H1 (cell line): ENCODE data around the gene S100PBP. TPM values are rescaled to one million over a fixed set of nuclear protein-coding genes. Genes with fewer than 3 reads are reported as not detected.

Experiments used
- CTCF ChIA-PET: fragments of 300-600 bp; sonication (Branson Sonifier 250); formaldehyde crosslinking; loops from one replicate; lab custom pipeline; 2021; ENCODE audit not compliant: partially characterized antibody; lab: Charles Lee
- POLR2A ChIA-PET: fragments of 300-600 bp; sonication (Branson Sonifier 250); formaldehyde crosslinking; loops from one replicate; lab custom pipeline; 2021; ENCODE audit warnings: inconsistent platforms; ENCODE audit not compliant: partially characterized antibody; lab: Charles Lee
- DNase-seq, 2 experiments: peaks; one replicate each; pipeline versions ENCODE4 v3.0.0 to v3.0.0-alpha.2; 2010 to 2022; ENCODE audit warnings: low spot score in 2 of 2, low read depth in 1 of 2, mixed read lengths in 1 of 2
- FAIRE-seq: peaks from 2 replicates; lab custom pipeline; 2011; peaks lifted over from hg19 to GRCh38; lab: Jason Lieb, UNC
- H2AFZ ChIP-seq: 2 replicates; pipeline ENCODE4 v1.8.1; 2012; ENCODE audit warnings: low read length, inconsistent platforms
- H2AK5ac ChIP-seq: 2 replicates; pipeline ENCODE4 v1.6.1; 2013; ENCODE audit warnings: low read depth, low read length
- H2BK120ac ChIP-seq: replicated peaks from 2 replicates; pipeline ENCODE3; 2013; ENCODE audit warnings: low read depth, low read length, inconsistent platforms
- H2BK12ac ChIP-seq: 2 replicates; pipeline ENCODE4 v1.6.1; 2013; ENCODE audit warnings: low read depth, low read length
- H2BK15ac ChIP-seq: 2 replicates; pipeline ENCODE4 v1.6.1; 2013; ENCODE audit warnings: low read length
- H2BK20ac ChIP-seq: 2 replicates; pipeline ENCODE4 v1.6.1; 2013; ENCODE audit warnings: low read length
- H2BK5ac ChIP-seq: 2 replicates; pipeline ENCODE4 v1.6.1; 2013; ENCODE audit warnings: low read depth, low read length
- H3K14ac ChIP-seq: 2 replicates; pipeline ENCODE4 v1.6.1; 2013; ENCODE audit warnings: inconsistent platforms; ENCODE audit not compliant: insufficient read length
- H3K18ac ChIP-seq: 2 replicates; pipeline ENCODE4 v1.6.1; 2013; ENCODE audit warnings: low read length; ENCODE audit errors: extremely low read depth
- H3K23ac ChIP-seq: 2 replicates; pipeline ENCODE4 v1.6.1; 2013; ENCODE audit warnings: inconsistent platforms; ENCODE audit not compliant: insufficient read length
- H3K23me2 ChIP-seq: 2 replicates; pipeline ENCODE4 v1.6.1; 2013; ENCODE audit warnings: low read depth, low read length
- H3K27ac ChIP-seq: 2 replicates; pipeline ENCODE4 v1.6.1; 2011; ENCODE audit warnings: low read depth, low read length, inconsistent platforms
- H3K27me3 ChIP-seq, 4 experiments: replicated peaks in 1 of 4; 1 replicate in 1 of 4; 2 replicates in 3 of 4; pipeline versions ENCODE4 v1.6.1 to v1.8.1; 2011 to 2013; ENCODE audit warnings: low read length in 3 of 4, mild to moderate bottlenecking in 3 of 4, inconsistent platforms in 2 of 4, mixed read lengths in 2 of 4, moderate library complexity in 1 of 4; ENCODE audit not compliant: control insufficient read depth in 3 of 4, insufficient read depth in 3 of 4; ENCODE audit errors: extremely low read depth in 1 of 4
- H3K36me3 ChIP-seq, 4 experiments: 2 replicates each; pipeline versions ENCODE4 v1.6.1 to v1.8.1; 2011 to 2013; ENCODE audit warnings: mild to moderate bottlenecking in 4 of 4, low read length in 3 of 4, moderate library complexity in 2 of 4, control low read depth in 1 of 4, inconsistent platforms in 1 of 4; ENCODE audit not compliant: insufficient read depth in 4 of 4, control insufficient read depth in 2 of 4
- H3K4ac ChIP-seq: replicated peaks from 2 replicates; pipeline ENCODE3; 2013; ENCODE audit warnings: low read length, low read depth, mixed read lengths, inconsistent platforms; ENCODE audit not compliant: insufficient read length
- H3K4me1 ChIP-seq, 4 experiments: replicated peaks in 1 of 4; 1 replicate in 1 of 4; 2 replicates in 3 of 4; pipeline versions ENCODE4 v1.6.1 to v1.8.1; 2011 to 2013; ENCODE audit warnings: low read length in 3 of 4, inconsistent platforms in 2 of 4, mixed read lengths in 1 of 4; ENCODE audit not compliant: insufficient read depth in 4 of 4, control insufficient read depth in 3 of 4
- H3K4me2 ChIP-seq, 2 experiments: 2 replicates each; pipeline versions ENCODE4 v1.6.1 to v1.8.1; 2011 to 2013; ENCODE audit warnings: low read depth in 2 of 2, low read length in 2 of 2, control low read depth in 1 of 2, inconsistent platforms in 1 of 2, mild to moderate bottlenecking in 1 of 2; ENCODE audit not compliant: insufficient read depth in 1 of 2
- H3K4me3 ChIP-seq, 4 experiments: fragments of 200-600, 300-600 bp in 1 of 4; sonication (generic), shearing (Covaris generic), sonication (Bioruptor Twin) in 1 of 4; 2 replicates each; pipeline versions ENCODE4 v1.5.1 to v1.8.1; 2011 to 2016; ENCODE audit warnings: low read length in 4 of 4, low read depth in 3 of 4, control low read depth in 2 of 4, inconsistent platforms in 2 of 4, mild to moderate bottlenecking in 2 of 4, mixed read lengths in 1 of 4, moderate library complexity in 1 of 4; ENCODE audit not compliant: insufficient read depth in 2 of 4; ENCODE audit errors: extremely low read depth in 1 of 4
- H3K56ac ChIP-seq: replicated peaks from 2 replicates; pipeline ENCODE3; 2013; ENCODE audit warnings: low read depth, mild to moderate bottlenecking, mixed read lengths, low read length, inconsistent platforms; ENCODE audit not compliant: insufficient read length
- H3K79me1 ChIP-seq: 2 replicates; pipeline ENCODE4 v1.6.1; 2013; ENCODE audit warnings: low read depth, low read length, control low read depth
- H3K79me2 ChIP-seq, 2 experiments: 2 replicates each; pipeline versions ENCODE4 v1.6.1 to v1.8.1; 2012 to 2013; ENCODE audit warnings: low read length in 2 of 2, mild to moderate bottlenecking in 2 of 2, inconsistent platforms in 1 of 2; ENCODE audit not compliant: insufficient read depth in 2 of 2, control insufficient read depth in 1 of 2
- H3K9ac ChIP-seq, 4 experiments: replicated peaks in 1 of 4; 1 replicate in 1 of 4; 2 replicates in 3 of 4; pipeline versions ENCODE4 v1.6.1 to v1.8.1; 2011 to 2013; ENCODE audit warnings: low read depth in 3 of 4, low read length in 3 of 4, control low read depth in 2 of 4, mild to moderate bottlenecking in 2 of 4, moderate library complexity in 2 of 4, inconsistent platforms in 1 of 4; ENCODE audit errors: extremely low read depth in 1 of 4
- H3K9me3 ChIP-seq, 2 experiments: 2 replicates each; pipeline versions ENCODE4 v1.6.1 to v1.8.1; 2012 to 2013; ENCODE audit warnings: mild to moderate bottlenecking in 2 of 2, moderate library complexity in 2 of 2, control low read depth in 1 of 2, inconsistent platforms in 1 of 2, low read depth in 1 of 2, low read length in 1 of 2, mixed read lengths in 1 of 2; ENCODE audit not compliant: insufficient read depth in 2 of 2
- H4K20me1 ChIP-seq, 2 experiments: replicated peaks in 1 of 2; 2 replicates each; pipeline versions ENCODE3 to v1.8.1; 2011 to 2013; ENCODE audit warnings: inconsistent platforms in 2 of 2, low read length in 2 of 2, mild to moderate bottlenecking in 1 of 2; ENCODE audit not compliant: insufficient read depth in 2 of 2, control insufficient read depth in 1 of 2
- H4K5ac ChIP-seq: 2 replicates; pipeline ENCODE4 v1.6.1; 2013; ENCODE audit warnings: low read length, low read depth, mixed read lengths, inconsistent platforms; ENCODE audit not compliant: insufficient read length
- H4K8ac ChIP-seq: 2 replicates; pipeline ENCODE4 v1.8.0; 2013; ENCODE audit warnings: mild to moderate bottlenecking, moderate library complexity, low read length, inconsistent platforms; ENCODE audit not compliant: insufficient read depth; ENCODE audit errors: extremely low read depth
- H4K91ac ChIP-seq: replicated peaks from 2 replicates; pipeline ENCODE3; 2013; ENCODE audit warnings: low read length, mixed read lengths, inconsistent platforms; ENCODE audit not compliant: insufficient read length
- ASH2L ChIP-seq: fragments of 200-600, 300-600 bp; sonication (generic); IDR thresholded peaks from one replicate; pipeline ENCODE4 v1.7.1; 2017; ENCODE audit warnings: low read length
- BCL11A ChIP-seq, 2 experiments: IDR thresholded peaks; one replicate each; pipeline ENCODE4 v1.6.1; 2011; ENCODE audit warnings: low read depth in 2 of 2, low read length in 2 of 2, mild to moderate bottlenecking in 2 of 2
- BRCA1 ChIP-seq: IDR thresholded peaks from 2 replicates; pipeline ENCODE4 v1.6.1; 2012; ENCODE audit warnings: low read depth, low read length, improper control_type of control experiment
- CTBP2 ChIP-seq: IDR thresholded peaks from 2 replicates; pipeline ENCODE4 v1.7.0; 2011; ENCODE audit warnings: borderline replicate concordance, mild to moderate bottlenecking, moderate library complexity, mixed read lengths, low read length; ENCODE audit not compliant: insufficient read depth, insufficient read length
- EZH2 ChIP-seq: fragments of 200-600 bp; sonication (generic); IDR thresholded peaks from 2 replicates; pipeline ENCODE4 v1.7.1; 2012; ENCODE audit warnings: low read depth, mild to moderate bottlenecking, moderate library complexity, low read length, inconsistent platforms; ENCODE audit not compliant: severe bottlenecking
- FOSL1 ChIP-seq: IDR thresholded peaks from 2 replicates; pipeline ENCODE4 v1.6.1; 2011; ENCODE audit warnings: mild to moderate bottlenecking, low read depth, low read length, moderate library complexity; ENCODE audit not compliant: insufficient read depth
- NRF1 ChIP-seq: IDR thresholded peaks from 2 replicates; pipeline ENCODE4 v1.6.1; 2011; ENCODE audit warnings: mild to moderate bottlenecking, low read depth, low read length, improper control_type of control experiment
- POLR2AphosphoS5 ChIP-seq: IDR thresholded peaks from 2 replicates; pipeline ENCODE4 v1.6.1; 2011; ENCODE audit warnings: low read depth, low read length
- RFX5 ChIP-seq: IDR thresholded peaks from 2 replicates; pipeline ENCODE4 v1.6.1; 2011; ENCODE audit warnings: low read depth, low read length, improper control_type of control experiment, borderline replicate concordance
- SIX5 ChIP-seq: IDR thresholded peaks from 2 replicates; pipeline ENCODE4 v1.6.1; 2011; ENCODE audit warnings: mild to moderate bottlenecking, low read depth, low read length
- SP2 ChIP-seq: IDR thresholded peaks from 2 replicates; pipeline ENCODE4 v1.6.1; 2012; ENCODE audit warnings: mild to moderate bottlenecking, low read length, inconsistent platforms
- SP4 ChIP-seq: IDR thresholded peaks from 2 replicates; pipeline ENCODE4 v1.6.1; 2012; ENCODE audit warnings: low read length, inconsistent platforms
- TEAD4 ChIP-seq: IDR thresholded peaks from 2 replicates; pipeline ENCODE4 v1.6.1; 2012; ENCODE audit warnings: low read depth, low read length, inconsistent platforms, mixed read lengths
- YY1 ChIP-seq: IDR thresholded peaks from 2 replicates; pipeline ENCODE4 v1.6.1; 2011; ENCODE audit warnings: low read depth, mild to moderate bottlenecking, low read length
- WGBS, 2 experiments: shearing (Covaris generic) in 1 of 2; methylation state at CpG; one replicate each; pipeline versions ENCODE4 v1.1.6 to v1.1.7; 2013 to 2015; ENCODE audit warnings: low lambda C conversion rate in 2 of 2, mixed read lengths in 2 of 2, inconsistent platforms in 1 of 2, low coverage in 1 of 2, missing lambda C conversion rate in 1 of 2; ENCODE audit not compliant: insufficient replicate concordance in 2 of 2, insufficient coverage in 1 of 2, insufficient read length in 1 of 2; ENCODE audit errors: extremely low coverage in 1 of 2, missing lambda C conversion rate in 1 of 2; 5-methylcytosine and 5-hydroxymethylcytosine counted together
- polyA plus RNA-seq, 7 experiments: library from polyadenylated mRNA; depleted of rRNA in 3 of 7; stranded (reverse) in 5 of 7; unstranded in 2 of 7; fragments of >200 nt in 5 of 7; fragments of 200-250 nt in 2 of 7; gene quantifications; 1 replicate in 5 of 7; 2 replicates in 1 of 7; 4 replicates in 1 of 7; pipeline versions ENCODE4 v1.2.1 to v1.2.3, GENCODE V29; 2011 to 2013; ENCODE audit warnings: missing spikeins in 2 of 7, mixed read lengths in 2 of 7
- total RNA-seq: library from RNA; stranded (reverse); fragmentation: NEBNext Ultra II Directional; extraction: Animal tissue kit (Norgen Biotek cat#: 25700); gene quantifications from 2 replicates; pipeline ENCODE4 v1.2.1, GENCODE V29; 2021

The S100PBP gene
- total and polyA plus RNA-seq, 2 of the 8 experiments (the other 6 are each of a cell fraction or from before 2014, with no cell fraction given), result 43.8 to 68.3 TPM

DNA sequence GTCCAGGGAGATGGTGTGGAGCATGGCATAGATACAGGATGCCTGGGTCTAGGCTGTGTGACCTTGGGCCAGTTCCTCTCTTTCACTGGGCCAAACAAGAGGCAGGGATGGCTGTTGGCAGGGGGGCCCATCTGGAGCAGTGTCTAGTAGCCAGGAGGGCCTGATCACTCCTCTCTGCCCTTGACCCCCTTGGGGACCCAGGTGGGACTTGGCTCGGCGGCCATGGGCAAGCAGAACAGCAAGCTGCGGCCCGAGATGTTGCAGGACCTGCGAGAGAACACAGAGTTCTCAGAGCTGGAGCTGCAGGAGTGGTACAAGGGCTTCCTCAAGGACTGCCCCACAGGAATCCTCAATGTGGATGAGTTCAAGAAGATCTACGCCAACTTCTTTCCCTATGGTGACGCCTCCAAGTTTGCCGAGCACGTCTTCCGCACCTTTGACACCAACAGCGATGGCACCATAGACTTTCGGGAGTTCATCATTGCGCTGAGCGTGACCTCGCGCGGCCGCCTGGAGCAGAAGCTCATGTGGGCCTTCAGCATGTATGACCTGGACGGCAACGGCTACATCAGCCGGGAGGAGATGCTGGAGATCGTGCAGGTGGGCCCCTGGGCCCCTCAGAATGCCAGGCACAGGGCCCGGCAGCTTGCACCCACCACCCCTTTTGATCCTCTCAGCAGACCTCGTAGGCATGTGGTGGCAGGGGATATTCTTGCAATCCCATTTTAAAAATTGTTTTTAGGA, 71.4 kb downstream of the S100PBP start:
- H4K20me1 ChIP-seq, result peaks cover 0 to 18% of the 10 kb centered on the region in 2 experiments

More for the DNA sequence above, 71.4 kb downstream of the S100PBP start:
- ChIA-PET POLR2A (no interaction called here), CTCF (interaction anchor here (0.9 to 16.6 kb wide), 4 partner anchors 10 to 198 kb away, joined by 4 to 382 read pairs (median 19); partner anchors contain the start of genes FNDC5 and HPCA)
- Histone ChIP-seq H3K56ac (no peak overlapping the region), H2AFZ (no peak overlapping the region), H2AK5ac (no peak overlapping the region), H3K4me1 (peaks cover 0 to 9% (median 4%) of the 10 kb centered on the region in 4 experiments; a peak in 5 of 7 replicates), H3K23ac (no peak overlapping the region), H3K9ac (no peak overlapping the region), H3K9me3 (peaks cover 0 to 6% of the 10 kb centered on the region in 2 experiments; a peak in 1 of 4 replicates), H3K14ac (no peak overlapping the region), H3K79me1 (no peaks in the 10 kb centered on the region), H2BK5ac (no peak overlapping the region), H4K91ac (no peak overlapping the region), H3K18ac (no peak overlapping the region), H3K27ac (no peak overlapping the region), H3K79me2 (no peaks in the 10 kb centered on the region), H2BK120ac (no peak overlapping the region), H3K27me3 (peaks cover 5 to 56% (median 32%) of the 10 kb centered on the region in 4 experiments), H3K4me2 (no peak overlapping the region), H2BK20ac (no peak overlapping the region), H2BK15ac (no peak overlapping the region), H4K5ac (no peak overlapping the region)
- no peak for DNase-seq
- 97% methylated on average over 24 of the region's 24 CpGs; no CpG with 5 or more reads in 1 of the 2 experiments for WGBS, 2 experiments
- TF ChIP-seq FOSL1 (no peak), RFX5 (no peak), CTBP2 (no peak), EZH2 (no peak), ASH2L (no peak), SIX5 (no peak), YY1 (no peak), BRCA1 (no peak), SP4 (no peak), SP2 (no peak), POLR2AphosphoS5 (no peak), TEAD4 (no peak), BCL11A (IDR thresholded peaks at IDR 0.05; ENCODE audit: low read depth in 2 of 2, low read length in 2 of 2) (no peak), NRF1 (no peak)
- TF ChIP-seq, all 59 proteins: peak for 0
- Histone ChIP-seq H3K4ac (no peak overlapping the region), H3K4me3 (no peak overlapping the region), H2BK12ac (no peak overlapping the region), H3K36me3 (no peaks in the 10 kb centered on the region), H3K23me2 (peaks cover 7% of the 10 kb centered on the region; the same call in 1 of the 2 replicates), H4K8ac (no peak overlapping the region)
- no peak for FAIRE-seq
